Stimulated activated naive CD4-positive, alpha-beta T cell (primary cell): ENCODE measurements around the gene HPS4.
"Not testable (repeated sequence)": the region's sequence is repeated elsewhere in the genome, so short reads cannot be mapped to it uniquely, and the experiment has no call there.

ENCODE experiments used
- DNase-seq, 6 experiments: peaks; one replicate each; lab custom pipeline; 2025; lab: John Stamatoyannopoulos, UW

The HPS4 gene

DNA sequence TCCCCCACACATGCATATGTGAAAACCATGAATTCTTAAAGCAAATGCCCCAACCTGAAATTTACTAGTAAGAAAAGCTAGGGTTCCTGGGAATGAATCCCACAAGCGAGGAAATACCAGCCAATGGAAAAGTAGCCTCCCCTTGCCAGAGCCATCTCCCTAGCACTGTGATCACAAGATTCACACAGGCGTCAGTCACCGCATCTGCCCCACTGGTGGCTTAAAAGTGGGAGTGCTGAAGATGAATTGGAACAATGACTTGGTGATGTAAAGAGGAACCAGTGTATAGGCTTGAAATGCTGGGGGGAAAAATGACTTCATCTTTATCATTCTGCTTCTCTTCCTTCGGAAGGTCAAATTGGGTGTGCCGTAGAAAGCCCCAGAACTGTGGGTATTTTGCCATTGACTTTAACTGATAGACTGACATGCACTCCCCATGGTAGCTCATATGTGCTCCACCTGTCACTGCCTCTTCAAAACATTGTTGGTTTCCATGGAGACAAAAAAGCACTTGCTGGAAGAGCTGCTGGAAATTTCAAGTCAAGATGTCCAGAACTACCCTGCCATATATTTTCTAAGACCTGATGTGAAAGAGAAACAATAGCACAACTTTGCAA is 73.8 kb downstream of the HPS4 start:
- DNase-seq: no peak

DNA sequence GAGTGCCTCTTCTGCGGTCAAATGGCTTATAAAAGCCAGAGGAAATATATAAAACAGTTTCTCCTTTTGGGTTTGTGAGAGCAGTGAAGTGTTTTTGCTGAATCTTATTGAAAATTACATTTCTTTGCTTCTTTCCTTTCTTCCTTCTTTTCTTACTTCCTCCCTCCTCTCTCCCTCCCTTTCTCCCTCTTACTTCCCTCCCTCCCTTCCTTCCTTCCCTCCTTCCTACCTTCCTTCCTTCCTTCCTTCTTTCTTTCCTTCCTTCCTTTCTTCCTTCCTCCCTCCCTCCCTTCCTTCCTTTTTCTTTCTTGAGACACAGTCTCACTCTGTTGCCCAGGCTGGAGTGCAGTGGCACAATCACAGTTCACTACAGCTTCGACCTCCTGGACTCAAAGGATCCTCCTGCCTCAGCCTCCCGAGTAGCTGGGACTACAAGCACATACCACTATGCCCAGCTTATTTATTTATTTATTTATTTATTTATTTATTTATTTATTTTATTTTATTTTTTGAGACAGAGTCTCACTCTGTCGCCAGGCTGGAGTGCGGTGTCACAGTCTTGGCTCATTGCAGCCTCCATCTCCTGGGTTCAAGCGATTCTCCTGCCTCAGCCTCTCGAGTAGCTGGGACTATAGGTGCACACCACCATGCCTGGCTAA is 74.9 kb downstream of the HPS4 start:
- not testable (repeated sequence) for DNase-seq

DNA sequence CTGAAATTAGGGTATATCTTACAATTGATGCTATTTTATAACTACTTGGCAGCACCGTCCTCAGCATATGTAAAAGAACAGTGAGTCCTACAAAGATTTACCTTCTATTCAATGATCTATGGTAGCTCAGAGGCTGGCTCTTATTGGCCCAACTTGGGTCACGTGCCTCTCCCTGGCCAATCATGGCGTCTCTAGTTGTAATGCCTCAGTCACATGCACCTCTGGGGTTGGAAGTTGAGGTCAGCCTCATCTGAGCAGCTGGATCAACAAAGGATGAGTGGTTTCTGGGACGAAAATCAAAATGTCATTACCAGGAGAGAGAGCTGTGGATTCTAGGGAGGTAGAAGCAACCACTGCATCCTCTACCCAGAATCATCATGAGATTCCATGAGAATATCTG is 77.5 kb downstream of the HPS4 start:
- DNase-seq: no peak

DNA sequence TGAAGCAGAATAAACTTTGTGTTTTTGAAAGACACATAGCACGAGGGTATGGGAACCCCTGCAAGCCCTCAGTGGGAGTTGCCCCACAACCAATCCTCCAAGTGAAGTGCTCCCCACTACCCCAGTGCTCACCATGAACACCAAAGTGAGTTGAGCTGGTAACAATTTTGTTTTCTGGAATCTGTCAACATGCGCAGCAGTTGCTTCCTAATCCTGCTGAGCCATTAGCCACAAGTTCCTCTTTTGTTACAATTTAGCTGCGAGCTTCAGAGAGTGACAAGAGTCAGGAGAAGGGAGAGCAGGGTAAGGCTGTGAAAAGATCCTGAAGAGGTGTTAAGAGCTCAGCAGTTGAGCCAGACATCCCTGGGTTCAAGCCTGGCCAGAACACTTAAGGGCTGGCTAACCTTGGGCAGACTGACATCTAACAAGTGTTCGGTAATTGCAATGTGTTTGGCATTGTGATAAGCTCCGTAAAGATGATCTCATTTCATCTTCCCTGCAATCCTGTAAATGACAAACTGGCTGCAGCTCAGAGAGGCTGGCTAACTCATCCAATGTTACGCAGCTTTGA is 78.6 kb downstream of the HPS4 start:
- no peak for DNase-seq

DNA sequence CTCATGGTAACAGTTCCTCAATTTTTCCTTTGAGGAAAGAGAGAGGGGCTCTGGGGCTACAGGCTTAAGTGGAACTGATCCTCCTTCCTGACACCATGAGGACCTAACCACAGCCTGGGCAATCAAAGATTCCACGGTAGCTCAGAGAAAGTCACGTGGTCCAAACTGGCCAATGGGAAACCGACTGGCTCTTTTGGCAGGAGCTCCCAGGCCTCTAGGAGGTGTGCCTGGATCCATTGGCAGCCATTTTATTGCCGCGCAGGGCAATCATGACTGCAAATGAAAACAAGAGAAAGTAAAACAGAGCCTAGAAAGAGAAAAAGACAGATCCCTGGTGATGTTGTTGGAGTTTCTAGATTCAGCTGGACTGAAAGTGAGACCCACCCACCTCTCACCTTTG is 81.9 kb downstream of the HPS4 start:
- no peak for DNase-seq
